HG03139 (cell line): ENCODE data around the gene LIN54.
A peak's percentile ranks its signal among the peaks of the same experiment; 100 is the strongest.
"Not testable (repeated sequence)": the region's sequence is repeated elsewhere in the genome, so short reads cannot be mapped to it uniquely, and the experiment has no call there.

Experiments
- ATAC-seq: cut with Tn5 transposase; IDR thresholded peaks from one replicate; pipeline ENCODE4 v1.9.1; 2021; ENCODE audit not compliant: unreplicated experiment

Gene LIN54

DNA sequence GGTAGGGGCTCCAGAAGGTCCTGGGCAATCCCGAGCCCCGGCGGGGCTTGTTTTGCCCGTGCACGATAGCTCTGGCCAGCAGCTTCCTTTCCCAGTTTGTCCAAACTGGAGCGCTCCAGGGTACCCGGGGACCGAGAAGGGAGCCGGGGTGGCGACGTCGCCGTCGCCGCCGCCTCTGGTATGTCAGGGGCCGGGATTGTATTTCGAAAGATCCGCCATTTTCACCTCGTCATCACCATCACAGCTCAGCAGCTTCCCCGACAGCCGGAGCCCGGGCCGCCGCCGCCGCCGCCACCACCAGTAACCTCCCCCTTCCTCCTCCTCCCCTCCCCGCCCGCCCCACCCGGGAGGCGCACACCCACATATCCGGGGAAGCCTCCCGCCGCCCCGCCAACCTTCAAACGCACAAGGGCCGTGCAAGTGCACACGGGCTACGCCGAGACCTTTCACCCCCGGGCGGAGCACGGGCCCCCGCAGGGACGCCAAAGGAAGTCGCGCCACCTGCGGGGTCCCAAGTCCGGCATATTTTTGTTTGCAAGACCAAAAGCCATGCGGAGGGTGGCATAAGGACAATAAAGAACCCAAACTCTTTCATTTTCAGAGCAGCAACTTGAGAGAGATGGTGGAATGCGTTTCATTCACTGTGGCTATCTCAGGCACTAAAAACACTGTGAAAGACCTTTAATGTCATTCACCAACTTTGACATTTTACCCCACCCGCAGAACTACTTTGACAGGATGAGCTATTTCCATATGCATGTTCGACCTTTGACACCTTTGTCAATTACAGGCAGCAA lies at the start of gene LIN54:
Gene LIN54 (minus strand): TSS at position 302 of the 797 bp plus-strand sequence. CDS start 25,979 bp downstream, outside the sequence.
- peak; percentile 32 for ATAC-seq

DNA sequence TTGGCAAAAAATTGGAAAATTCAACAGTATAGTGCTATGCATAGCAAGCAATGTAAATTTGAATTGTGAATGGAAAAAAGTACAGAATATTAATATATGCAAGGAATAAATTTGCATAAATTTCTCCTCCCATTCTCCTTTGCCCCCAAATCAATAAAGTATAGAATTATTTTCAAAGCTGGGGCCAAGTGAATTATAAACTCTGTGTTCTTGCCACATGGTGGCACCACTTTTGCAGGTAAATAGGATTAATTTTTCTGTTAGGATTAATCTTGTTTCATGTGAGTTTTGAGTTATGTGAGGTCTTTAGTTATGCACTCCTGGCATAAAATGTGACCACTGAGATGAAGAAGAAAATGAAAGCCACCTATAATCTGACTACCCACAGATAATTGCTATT lies 44.3 kb upstream of the LIN54 start:
- no peak for ATAC-seq

DNA sequence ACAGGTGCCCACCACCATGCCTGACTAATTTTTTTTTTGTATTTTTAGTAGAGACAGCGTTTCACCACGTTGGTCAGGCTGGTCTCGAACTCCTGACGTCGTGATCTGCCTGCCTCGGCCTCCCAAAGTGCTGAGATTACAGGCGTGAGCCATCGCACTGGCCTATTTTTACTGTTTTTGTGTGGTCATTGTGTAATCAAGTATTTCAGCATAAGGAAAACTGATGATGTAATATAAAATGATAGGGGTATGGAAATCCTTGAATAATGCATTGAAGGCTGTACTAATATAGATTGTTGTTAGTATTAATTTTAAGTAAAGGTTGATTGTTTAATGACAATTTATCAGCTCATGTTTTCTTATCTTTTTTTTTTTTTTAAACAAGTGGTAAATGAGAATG lies 38.2 kb upstream of the LIN54 start:
- ATAC-seq, result not testable (repeated sequence)

DNA sequence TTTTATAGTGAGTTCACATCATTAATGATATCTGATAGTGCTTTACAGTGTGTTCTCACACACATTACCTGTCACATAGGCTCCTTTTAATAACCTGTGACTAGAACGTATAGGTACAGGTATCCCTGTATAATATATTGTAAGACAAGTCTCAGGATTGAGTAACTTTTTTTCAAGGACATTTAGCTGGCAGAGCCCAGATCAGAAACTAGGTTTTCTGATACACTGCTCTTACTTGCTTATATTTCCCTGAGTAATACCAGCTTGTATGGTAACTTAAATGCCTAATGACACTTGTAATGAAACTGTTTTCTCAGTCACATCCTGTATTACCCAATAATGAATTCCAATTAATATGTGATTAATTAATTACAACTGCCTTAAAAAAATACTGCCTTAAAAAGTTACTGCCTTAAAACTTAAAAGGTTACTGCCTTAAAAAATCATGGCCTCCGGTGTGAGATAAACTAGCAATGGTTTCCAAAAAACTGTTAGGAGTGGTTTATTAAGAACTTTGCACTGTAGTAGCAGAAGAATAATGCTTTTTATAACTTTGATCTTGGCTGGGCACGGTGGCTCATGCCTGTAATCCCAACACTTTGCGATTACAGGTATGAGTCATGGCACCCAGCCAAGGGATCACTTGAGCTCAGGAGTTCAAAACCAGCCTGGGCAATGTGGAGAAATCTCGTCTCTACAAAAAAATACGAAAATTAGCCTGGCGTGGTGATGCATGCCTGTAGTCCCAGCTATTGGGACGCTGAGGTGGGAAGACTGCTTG lies 36.3 kb upstream of the LIN54 start:
- no peak for ATAC-seq

DNA sequence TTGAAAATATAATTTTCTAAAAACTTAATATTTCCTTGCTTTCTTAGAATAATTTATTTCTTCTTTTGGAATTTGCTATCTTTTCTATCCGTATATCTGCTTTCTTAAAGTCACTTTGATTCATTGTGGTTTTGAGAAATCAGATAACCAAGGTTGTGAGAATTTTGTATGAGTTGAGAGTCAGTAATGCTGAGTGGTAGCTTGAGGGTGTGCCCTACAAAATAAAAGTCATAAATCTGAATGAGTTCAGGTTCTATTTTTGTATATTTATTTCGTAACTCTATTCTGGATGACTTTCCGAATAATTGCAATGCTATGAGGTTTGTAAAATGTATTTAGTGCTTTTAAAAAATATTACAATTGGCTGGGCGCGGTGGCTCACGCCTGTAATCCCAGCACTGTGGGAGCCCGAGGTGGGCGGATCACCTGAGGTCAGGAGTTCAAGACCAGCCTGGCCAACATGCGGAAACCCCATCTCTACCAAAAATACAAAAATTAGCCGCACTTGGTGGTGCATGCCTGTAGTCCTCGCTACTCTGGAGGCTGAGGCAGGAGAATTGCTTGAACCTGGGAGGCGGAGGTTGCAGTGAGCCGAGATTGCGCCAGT lies 33.3 kb upstream of the LIN54 start:
- no peak for ATAC-seq

DNA sequence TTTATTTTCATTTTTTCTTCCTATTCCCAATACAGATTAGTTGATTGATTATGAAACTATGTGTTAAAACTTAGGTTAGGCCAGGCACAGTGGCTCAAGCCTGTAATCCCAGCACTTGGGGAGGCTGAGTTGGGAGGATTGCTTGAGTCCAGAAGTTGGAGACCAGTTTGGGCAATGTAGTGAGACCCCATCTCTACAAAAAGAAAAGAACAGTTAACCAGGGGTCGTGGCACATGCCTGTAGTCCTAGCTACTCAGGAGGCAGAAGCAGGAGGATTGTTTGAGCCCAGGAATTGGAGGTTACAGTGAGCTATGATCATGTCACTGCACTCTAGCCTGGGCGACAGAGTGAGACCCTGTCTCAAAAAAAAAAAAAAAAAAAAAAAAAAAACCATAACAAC lies 32.5 kb upstream of the LIN54 start:
- ATAC-seq, result not testable (repeated sequence)

DNA sequence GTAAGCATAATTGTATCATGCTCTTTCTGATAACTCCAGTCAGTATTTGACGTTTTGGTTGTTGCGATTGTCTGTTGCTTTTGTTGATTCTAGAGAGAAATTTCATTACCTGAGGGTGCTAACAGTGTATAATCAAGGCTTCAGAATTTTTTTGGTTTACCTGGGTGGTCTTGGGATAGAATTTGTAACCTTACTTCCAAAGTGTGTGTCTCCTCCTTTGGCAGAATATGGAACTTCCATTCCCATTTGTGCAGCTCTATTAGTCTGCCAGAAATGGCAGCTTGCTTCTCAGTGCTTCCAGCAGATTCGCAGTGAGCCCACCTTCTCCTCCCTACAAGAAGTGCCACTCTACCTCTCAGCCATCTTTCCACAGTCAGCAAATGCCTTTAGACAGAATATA lies 29.6 kb upstream of the LIN54 start:
- no peak for ATAC-seq

DNA sequence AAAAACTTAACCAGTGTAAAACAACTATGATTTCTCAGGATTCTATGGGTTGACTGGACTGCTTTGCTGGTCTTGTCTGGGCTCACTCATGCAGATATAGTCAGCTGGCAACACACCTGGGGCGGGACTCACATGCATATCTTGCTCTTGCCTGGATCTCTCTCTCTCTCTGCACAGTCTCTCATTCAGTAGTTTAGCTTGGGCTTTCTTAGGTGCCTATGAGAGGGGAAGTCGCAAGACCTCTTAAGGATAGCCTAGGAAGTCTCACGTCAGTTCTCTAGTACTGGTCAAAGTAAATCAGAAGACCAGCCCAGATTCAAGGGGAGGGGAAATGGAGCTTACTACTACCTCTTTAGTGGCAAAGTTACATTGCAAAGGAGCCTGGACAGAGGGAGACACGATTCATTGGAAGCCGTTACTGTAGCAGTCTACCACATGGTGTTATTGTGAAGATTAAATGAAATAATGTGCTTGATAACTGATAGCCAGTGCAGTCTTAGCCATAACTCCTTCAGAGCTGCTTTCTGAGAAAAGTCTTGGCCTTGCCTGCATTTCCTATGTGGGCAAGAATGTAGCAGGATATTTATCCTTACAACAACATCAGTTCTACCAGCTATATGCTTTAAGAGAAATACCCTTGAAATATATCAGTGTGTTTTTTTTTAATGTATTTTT lies 26.5 kb upstream of the LIN54 start:
- ATAC-seq, result no peak

DNA sequence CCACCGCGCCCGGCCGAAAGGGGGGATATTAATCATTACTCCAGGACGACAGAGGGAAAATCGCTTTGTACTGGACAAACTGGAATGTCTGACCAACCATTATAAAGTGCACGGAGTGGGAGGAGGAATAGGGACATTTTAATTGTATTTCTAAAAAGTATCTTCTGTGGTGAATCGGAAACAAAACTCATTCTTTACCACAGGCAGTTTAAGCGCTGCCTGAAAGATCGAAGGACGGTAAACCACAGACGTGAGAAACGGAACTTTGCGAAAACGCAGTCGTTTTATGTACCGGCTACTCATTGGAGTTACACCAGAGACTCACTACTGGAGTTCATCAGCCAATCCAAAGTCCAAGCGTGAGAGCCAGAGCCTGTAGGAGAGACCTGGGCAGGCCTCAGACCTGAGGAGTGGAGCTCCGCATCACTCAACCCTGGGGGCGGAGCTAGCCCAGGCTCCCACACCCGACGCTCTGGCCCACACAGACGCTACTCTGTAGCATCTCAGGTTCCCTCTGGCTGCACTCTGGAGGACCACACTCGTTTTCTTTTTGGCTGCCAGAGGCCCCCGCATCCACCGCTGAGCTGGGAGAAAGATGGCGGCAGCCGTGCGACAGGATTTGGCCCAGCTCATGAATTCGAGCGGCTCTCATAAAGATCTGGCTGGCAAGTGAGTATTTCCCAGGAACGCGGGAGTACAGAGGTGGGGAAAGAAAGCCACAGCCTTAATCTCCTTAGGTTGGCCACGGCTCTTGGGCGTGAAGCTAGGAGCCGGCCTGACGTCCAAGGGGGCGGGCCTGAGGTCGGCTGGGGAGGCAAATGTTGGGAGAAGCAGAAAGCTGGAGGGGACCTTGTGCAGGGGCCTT lies 24.2 kb upstream of the LIN54 start, which contains the start of gene COPS4:
Gene COPS4 (plus strand): TSS at position 554 of the 865 bp plus-strand sequence. CDS start 42 bp downstream, at position 596.
- ATAC-seq, result peak; percentile 99

DNA sequence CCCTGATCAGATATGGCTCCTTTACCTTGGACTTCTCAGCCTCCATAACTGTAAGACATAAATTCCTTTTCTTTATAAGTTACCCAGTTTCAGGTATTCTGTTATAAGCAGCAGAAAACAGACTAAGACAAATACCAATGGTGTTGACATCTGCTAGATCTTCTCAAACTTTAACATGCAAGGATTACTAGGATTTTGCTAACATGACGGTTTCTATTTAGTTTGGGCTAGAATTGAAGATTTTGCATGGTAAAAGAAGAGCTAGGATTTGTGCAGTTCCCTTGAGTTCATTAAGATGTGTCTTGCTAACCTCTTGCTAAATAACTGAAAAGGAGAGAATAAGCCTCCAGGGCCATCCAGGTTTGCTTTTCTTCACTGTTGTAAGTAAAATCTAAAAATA lies 19.1 kb upstream of the LIN54 start:
- ATAC-seq, result no peak

DNA sequence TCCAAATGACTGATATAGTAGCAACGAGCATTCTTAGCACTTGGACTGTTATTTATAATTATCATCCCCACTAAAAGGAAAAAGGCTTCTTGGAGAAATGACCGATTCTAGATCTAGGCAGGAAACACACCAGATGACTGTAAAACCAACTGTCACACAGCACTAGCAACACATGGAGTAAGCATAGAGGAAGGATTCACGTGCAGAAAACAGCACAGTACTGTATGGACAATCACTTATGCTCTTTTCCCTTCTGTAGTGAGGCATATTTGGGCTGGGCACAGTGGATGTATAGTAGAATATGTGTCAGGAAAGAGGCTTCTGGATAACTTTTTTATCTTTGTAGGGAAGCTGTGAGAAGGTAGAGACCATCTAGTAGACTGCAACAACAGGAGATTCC lies 18.4 kb upstream of the LIN54 start:
- no peak for ATAC-seq

DNA sequence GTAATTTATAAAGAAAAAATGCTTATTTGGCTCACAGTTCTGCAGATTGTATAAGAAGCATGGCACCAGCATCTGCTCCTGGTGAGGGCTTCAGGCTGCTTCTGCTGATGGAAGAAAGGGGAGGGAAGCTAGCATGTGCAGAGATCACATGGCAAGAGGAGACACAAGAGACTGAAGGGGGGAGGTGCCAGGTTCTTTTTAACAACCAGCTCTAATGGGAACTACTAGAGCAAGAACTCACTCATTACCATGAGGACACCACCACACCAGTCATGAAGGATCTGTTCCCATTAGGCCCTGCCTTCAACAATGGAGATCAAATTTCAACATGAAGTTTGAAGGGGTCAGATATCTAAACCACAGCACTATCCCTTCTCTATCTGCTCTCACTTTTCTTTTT lies 14.9 kb upstream of the LIN54 start:
- no peak for ATAC-seq

DNA sequence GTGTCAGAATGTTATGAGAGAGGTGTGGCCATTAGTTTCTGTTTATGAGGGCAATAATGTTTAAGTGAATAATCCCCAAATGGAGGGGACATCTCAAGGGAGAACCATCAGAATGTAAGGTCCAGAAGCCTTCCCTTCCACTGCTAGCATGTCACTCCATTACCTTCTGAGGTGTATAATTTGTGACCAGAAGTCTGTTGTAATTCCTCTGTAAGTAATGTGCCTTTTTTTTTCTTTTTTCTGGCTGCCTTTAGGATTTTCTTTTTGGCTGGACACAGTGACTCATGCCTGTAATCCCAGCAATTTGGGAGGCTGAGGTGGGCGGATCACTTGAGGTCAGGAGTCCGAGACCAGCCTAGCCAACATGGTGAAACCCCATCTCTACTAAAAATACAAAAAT lies 13.6 kb upstream of the LIN54 start:
- ATAC-seq, result no peak

DNA sequence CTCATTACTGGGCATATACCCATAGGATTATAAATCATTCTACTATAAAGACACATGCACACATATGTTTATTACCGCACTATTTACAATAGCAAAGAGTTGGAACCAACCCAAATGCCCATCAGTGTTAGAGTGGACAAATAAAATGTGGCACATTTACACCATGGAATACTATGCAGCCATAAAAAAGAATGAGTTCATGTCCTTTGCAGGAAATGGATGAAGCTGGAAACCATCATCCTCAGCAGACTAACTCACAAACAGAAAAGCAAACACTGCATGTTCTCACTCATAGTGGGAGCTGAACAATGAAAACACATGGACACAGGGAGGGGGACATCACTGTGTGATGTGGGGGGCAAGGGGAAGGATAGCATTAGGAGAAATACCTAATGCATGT lies 13.0 kb upstream of the LIN54 start:
- not testable (repeated sequence) for ATAC-seq

DNA sequence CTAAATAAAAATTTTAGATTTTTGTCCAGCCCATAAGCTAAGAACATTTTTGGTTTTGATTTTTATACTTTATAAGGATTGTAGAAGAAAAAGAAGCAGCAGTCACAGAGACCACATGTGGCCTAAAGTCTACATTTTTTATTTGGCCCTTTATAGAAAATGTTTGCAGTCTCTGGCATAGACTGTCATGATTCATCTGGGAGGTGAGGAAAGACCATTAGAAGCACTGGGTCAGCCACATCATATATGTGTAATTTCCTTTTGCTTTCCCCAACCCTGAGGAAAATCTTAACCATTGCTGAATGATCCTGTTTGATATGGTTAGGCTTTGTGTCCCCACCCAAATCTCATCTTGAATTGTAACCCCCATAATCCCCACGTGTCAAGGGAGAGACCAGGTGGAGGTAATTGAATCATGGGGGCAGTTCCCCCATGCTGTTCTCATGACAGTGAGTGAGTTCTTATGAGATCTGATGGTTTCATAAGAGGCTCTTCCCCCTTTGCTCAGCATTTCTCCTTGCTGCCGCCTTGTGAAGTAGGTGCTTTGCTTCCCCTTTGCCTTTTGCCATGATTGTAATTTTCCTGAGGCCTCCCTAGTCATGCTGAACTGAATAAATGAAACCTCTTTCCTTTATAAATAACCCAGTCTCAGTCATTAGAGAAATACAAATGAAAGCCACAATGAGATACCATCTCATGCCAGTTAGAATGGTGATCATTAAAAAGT lies 12.3 kb upstream of the LIN54 start:
- no peak for ATAC-seq

DNA sequence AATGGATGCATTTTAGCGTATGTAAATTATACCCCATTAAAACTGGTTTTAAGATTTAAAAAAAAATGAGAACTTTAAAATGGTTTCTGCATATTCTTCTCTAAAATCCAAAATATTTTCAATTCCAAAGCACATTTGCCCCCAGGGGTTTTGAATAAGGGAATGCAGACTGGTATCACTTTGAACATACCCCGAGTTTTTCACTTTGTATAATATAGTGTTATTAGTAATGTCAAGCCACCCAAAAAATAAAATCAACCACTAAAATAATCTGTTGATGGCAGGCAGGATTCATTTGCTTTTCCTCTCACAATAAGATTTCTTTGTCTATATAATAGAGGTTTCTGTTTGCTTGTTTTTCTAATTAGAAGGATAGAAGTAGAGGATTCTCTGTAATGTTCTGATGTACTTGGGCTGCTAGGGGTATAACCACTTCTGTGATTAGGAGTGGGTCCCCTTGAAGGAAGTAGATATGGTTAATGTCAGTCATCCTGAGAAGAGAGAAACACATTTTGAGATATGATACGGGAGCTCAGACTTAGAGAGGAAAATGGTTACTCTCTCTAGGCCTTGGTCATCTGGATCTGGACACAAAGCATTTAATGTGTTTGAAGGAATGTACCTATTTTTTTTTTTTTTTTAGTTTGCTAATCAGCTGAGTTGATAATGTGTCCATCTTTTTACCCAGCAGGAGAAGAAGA lies 9.3 kb upstream of the LIN54 start:
- no peak for ATAC-seq

DNA sequence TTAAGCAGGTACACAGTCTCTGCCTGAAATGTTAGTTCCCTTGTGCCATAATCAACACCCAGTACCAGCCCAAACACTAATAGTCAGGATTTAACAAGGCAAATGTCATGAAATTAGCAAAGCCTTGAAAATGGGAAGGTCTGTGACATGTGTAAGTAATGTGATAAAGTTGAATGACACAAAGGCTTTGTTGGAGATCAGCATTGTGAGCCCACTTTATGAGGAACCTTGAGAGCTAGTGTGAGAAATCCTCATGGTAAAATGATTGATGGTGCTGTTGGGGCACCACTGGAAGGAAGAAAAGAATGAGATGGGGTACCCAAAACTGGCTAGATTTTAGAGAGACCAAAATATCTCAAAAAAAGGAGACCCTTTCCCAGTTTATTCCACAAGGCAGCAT lies 3.3 kb upstream of the LIN54 start:
- no peak for ATAC-seq

DNA sequence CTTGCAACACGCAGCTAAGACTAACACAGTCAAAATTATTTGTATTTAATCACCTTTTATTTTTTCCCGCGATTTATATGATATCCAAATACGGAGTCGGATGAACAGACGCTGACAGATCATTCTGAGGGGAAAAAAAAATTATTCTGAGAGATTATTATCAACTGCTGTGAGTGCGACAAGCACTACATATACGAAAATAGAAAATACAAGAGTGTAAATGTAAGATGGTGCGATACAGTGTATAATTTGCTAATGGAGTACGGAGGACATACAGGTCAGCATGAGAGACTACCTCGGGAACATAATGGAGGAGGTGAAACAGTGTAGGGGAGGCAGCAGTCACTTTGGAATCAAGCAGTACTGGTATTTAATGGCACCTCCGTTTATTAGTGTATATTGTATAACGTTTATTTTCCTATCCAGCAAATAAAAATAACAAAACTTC lies 2.8 kb upstream of the LIN54 start:
- ATAC-seq, result no peak
